GM10266 (cell line): ENCODE data around the gene ZNF583.

Experiments used
- DNase-seq: peaks from one replicate; pipeline ENCODE4 v3.0.0; 2012; ENCODE audit errors: extremely low spot score
- TF ChIP-seq, protein P1 (sequence below): IDR thresholded peaks from 2 replicates; pipeline ENCODE4 v1.5.1; 2012; ENCODE audit warnings: mild to moderate bottlenecking, low read depth; ENCODE audit not compliant: control insufficient read depth, insufficient read depth; ENCODE audit errors: missing control alignments

The ZNF583 gene

GRCh38 chr19:56403764-56404704, at the start of gene ZNF583:
Gene ZNF583, plus strand, starts transcription at chr19:56404332. Its CDS starts 2,783 bp downstream, at chr19:56407115.
- DNase-seq, result peak; percentile 93
- TF ChIP-seq, protein P1, sequence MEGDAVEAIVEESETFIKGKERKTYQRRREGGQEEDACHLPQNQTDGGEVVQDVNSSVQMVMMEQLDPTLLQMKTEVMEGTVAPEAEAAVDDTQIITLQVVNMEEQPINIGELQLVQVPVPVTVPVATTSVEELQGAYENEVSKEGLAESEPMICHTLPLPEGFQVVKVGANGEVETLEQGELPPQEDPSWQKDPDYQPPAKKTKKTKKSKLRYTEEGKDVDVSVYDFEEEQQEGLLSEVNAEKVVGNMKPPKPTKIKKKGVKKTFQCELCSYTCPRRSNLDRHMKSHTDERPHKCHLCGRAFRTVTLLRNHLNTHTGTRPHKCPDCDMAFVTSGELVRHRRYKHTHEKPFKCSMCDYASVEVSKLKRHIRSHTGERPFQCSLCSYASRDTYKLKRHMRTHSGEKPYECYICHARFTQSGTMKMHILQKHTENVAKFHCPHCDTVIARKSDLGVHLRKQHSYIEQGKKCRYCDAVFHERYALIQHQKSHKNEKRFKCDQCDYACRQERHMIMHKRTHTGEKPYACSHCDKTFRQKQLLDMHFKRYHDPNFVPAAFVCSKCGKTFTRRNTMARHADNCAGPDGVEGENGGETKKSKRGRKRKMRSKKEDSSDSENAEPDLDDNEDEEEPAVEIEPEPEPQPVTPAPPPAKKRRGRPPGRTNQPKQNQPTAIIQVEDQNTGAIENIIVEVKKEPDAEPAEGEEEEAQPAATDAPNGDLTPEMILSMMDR, result no peak

GRCh38 chr19:56355517-56355916, 48.6 kb upstream of the ZNF583 start:
- DNase-seq, result no peak
- TF ChIP-seq, protein P1, result no peak

DNA sequence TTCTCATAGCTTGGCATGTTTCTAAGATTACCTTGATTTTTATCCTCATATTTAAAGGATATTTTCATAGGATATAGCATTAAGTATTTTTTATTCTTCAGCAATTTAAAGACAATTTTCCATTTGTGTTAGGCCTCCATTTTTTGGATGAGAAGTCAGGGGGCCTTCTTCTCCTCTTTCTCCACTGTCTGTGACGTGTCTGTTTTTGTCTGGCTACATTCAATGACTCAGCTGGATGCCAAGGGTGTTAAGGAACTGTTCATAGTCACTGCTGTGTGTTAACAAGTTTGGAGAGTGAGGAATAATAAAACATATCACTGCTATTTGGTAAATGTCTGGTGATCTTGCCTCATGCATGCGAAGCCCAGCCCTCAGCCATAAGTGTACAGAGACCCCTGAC, 47.2 kb upstream of the ZNF583 start:
- no peak for DNase-seq
- TF ChIP-seq, protein P1, result no peak

DNA sequence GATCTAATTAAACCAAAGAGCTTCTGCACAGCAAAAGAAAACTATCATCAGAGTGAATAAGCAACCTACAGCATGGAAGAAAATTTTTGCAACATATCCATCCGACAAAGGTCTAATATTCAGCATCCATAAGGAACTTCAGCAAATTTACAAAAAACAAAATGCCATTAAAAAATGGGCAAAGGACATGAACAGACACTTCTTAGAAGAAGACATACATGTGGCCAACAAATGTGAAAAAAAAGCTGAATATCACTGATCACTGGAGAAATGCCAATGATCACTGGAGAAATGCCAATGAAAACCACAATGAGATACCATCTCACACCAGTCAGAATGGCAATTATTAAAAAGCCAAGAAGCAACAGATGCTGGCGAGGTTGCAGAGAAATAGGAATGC, 43.3 kb upstream of the ZNF583 start:
- DNase-seq, result no peak
- TF ChIP-seq, protein P1, result no peak

GRCh38 chr19:56367829-56368711, 36.1 kb upstream of the ZNF583 start:
- TF ChIP-seq, protein P1, result no peak
- no peak for DNase-seq

GRCh38 chr19:56369886-56370676, 34.1 kb upstream of the ZNF583 start:
- TF ChIP-seq, protein P1, result no peak
- DNase-seq, result no peak
